RKO (cell line): ENCODE data around the gene FZD4.

Experiments used
- DNase-seq: peaks from one replicate; pipeline ENCODE4 v3.0.0-alpha.2; 2016; ENCODE audit warnings: low spot score

FZD4 gene

GRCh38 chr11:86906198-86906597 lies 49.0 kb downstream of the FZD4 start:
- DNase-seq, result no peak

GRCh38 chr11:86905252-86905651 lies 49.9 kb downstream of the FZD4 start:
- no peak for DNase-seq

GRCh38 chr11:86904001-86904400 lies 51.2 kb downstream of the FZD4 start:
- DNase-seq, result no peak

GRCh38 chr11:86902345-86902744 lies 52.9 kb downstream of the FZD4 start:
- no peak for DNase-seq

- no peak for DNase-seq
These were observed 53.6 kb downstream of the FZD4 start for GRCh38 chr11:86901599-86901998.

GRCh38 chr11:86900162-86900561 lies 55.0 kb downstream of the FZD4 start:
- no peak for DNase-seq

GRCh38 chr11:86898689-86899088 lies 56.5 kb downstream of the FZD4 start:
- DNase-seq, result no peak

GRCh38 chr11:86896441-86896841 lies 58.8 kb downstream of the FZD4 start:
- no peak for DNase-seq
